GM19043 (cell line): ENCODE data around the gene STAM2.
A peak's percentile ranks its signal among the peaks of the same experiment; 100 is the strongest.

Experiments
- ATAC-seq: cut with Tn5 transposase; IDR thresholded peaks from one replicate; pipeline ENCODE4 v1.9.1; 2021; ENCODE audit warnings: low read depth; ENCODE audit not compliant: unreplicated experiment

STAM2 gene

GRCh38 chr2:152078023-152078422, 97.5 kb downstream of the STAM2 start:
- ATAC-seq, result no peak

DNA sequence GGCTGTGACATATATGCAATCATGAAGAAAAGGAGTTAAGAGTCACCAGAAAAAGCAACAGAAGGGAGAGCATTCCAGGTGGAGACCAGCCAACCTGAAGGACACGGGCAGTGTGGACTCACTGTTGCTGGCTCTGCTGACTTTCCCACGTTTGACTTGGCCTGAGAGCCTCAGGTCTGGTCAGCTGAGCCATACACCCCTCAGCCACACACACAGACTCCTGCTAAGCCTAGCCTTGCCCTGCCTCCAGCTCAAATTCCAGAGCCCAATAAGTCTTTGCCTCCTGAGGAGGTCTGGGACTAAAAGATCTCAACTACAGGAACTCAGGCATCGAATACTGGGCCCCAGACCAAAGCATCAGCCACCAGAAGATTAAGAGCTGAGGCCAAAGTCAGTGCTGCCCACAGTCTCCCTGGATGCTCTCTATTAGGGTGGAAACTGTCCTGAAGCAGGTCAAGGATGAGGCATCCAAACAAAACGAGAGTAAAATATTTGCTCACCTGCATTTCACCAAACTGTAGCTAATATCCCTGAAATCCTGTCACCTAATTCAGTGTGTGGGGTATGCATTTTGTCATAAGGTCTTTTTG, 100.0 kb downstream of the STAM2 start:
- ATAC-seq, result no peak

- ATAC-seq, result no peak
Measured at GRCh38 chr2:152072011-152072410, 103.6 kb downstream of the STAM2 start.

- ATAC-seq, result no peak
Measured at GRCh38 chr2:152071518-152071917, 104.0 kb downstream of the STAM2 start.

DNA sequence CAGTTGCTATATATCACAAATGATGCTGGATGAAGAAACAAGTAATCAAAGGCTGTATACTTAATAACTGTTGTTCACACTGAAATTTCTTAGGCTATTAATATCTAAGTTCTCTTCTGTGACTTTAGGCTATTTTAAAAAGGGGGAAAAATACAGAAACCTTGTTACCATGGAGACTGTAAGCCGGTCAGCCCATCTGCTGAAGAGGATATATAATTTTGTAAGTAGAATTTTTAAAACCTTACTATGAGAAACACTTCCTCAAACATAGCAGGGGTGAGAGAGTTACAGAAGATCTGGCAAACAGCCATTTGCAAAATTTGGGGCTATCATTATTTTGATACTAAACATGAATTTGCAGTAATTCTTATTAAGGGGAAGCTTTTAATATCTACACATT, 104.5 kb downstream of the STAM2 start:
- ATAC-seq, result peak; percentile 79

DNA sequence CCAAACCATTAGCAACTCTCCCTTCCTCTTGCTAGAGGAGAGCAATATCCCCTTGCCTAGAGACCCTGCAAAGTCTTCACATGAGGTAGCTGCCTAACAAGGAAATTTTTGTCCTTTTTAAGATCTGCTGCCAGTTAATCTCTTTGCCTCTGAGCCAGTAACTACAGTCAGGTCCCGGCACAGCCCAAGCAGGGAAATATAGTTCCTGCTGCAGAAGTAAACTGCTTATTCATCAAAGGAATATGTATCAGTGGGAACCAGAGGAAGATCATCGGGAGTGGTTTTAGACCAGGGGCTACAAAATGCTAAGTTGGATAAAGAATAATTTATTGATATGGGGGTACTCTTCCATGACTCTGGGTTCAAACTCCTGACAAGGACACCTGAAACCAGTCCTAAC, 107.3 kb downstream of the STAM2 start:
- no peak for ATAC-seq

DNA sequence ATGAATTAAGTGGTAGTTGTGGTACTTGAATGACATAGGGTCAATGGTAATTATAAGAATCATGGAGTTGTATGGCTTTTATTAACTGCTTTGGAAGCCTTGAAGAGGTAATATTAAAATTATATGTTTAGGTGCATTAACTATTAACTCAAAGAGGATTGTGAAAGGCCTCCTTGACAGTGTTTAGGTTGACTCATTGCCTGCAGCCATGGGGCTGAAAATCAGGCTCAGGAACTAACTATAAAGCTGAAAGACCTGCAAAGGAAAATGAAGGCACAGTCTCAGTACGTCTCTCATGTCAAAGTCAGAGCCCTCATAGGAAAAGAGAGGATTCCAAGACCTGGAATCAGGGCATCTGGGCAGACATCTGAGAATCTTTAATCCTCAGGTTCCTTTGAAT, 107.7 kb downstream of the STAM2 start:
- no peak for ATAC-seq
